OCI-LY1 (cell line): ENCODE data around the gene FKBP15.

Experiments used
- H2AFZ ChIP-seq: fragments of 200-600 bp; sonication (generic), shearing (Covaris generic); 2 replicates; pipeline ENCODE4 v1.6.0; 2014; ENCODE audit warnings: antibody characterized with exemption, mild to moderate bottlenecking, low read length
- H3F3A ChIP-seq: fragments of 200-600 bp; sonication (generic), shearing (Covaris generic); 2 replicates; pipeline ENCODE4 v1.6.0; 2014; ENCODE audit warnings: mild to moderate bottlenecking, antibody characterized with exemption, low read length, moderate library complexity; ENCODE audit not compliant: insufficient read depth
- H3K27ac ChIP-seq: fragments of 200-600 bp; sonication (generic); 2 replicates; pipeline ENCODE4 v1.5.1; 2014; ENCODE audit warnings: low read length, mixed run types, mild to moderate bottlenecking, low read depth; ENCODE audit not compliant: poor library complexity, severe bottlenecking
- H3K27me3 ChIP-seq: fragments of 200-600 bp; sonication (generic); 2 replicates; pipeline ENCODE4 v1.6.0; 2014; ENCODE audit warnings: antibody characterized with exemption, mild to moderate bottlenecking, low read length, moderate library complexity; ENCODE audit not compliant: insufficient read depth
- H3K36me3 ChIP-seq: fragments of 200-600 bp; sonication (generic); 2 replicates; pipeline ENCODE4 v1.6.1; 2014; ENCODE audit warnings: mild to moderate bottlenecking, antibody characterized with exemption, low read length, moderate library complexity, mixed read lengths; ENCODE audit not compliant: insufficient read depth
- H3K4me1 ChIP-seq: fragments of 200-600 bp; sonication (generic); 2 replicates; pipeline ENCODE4 v1.5.1; 2014; ENCODE audit warnings: mild to moderate bottlenecking, low read length, moderate library complexity; ENCODE audit not compliant: insufficient read depth, severe bottlenecking
- H3K4me2 ChIP-seq: fragments of 200-600 bp; sonication (generic), shearing (Covaris generic); 2 replicates; pipeline ENCODE4 v1.6.1; 2014; ENCODE audit warnings: low read length
- H3K4me3 ChIP-seq: fragments of 200-600 bp; sonication (generic); 2 replicates; pipeline ENCODE4 v1.5.1; 2014; ENCODE audit warnings: low read length, low read depth, mild to moderate bottlenecking, mixed read lengths; ENCODE audit not compliant: poor library complexity, severe bottlenecking
- H3K79me2 ChIP-seq: fragments of 200-600 bp; shearing (Covaris generic); 2 replicates; pipeline ENCODE4 v1.6.1; 2016; ENCODE audit warnings: mixed run types, low read length, mixed read lengths; ENCODE audit not compliant: insufficient read depth
- H3K9ac ChIP-seq: fragments of 200-600 bp; sonication (generic), shearing (Covaris generic); 2 replicates; pipeline ENCODE4 v1.6.1; 2014; ENCODE audit warnings: mild to moderate bottlenecking, low read length, mixed read lengths
- H3K9me2 ChIP-seq: fragments of 200-600 bp; sonication (generic), shearing (Covaris generic); 2 replicates; pipeline ENCODE4 v1.6.1; 2014; ENCODE audit warnings: low read depth, mild to moderate bottlenecking, low read length, mixed read lengths
- H3K9me3 ChIP-seq: fragments of 200-600 bp; shearing (Covaris generic); 2 replicates; pipeline ENCODE4 v1.6.1; 2014; ENCODE audit warnings: low read length, mixed read lengths
- H4K20me1 ChIP-seq: fragments of 200-600 bp; sonication (generic), shearing (Covaris generic); 2 replicates; pipeline ENCODE4 v1.6.0; 2016; ENCODE audit warnings: mild to moderate bottlenecking, low read length; ENCODE audit not compliant: insufficient read depth
- EZH2 ChIP-seq: fragments of 200-600 bp; sonication (generic), shearing (Covaris generic); IDR thresholded peaks from 2 replicates; pipeline ENCODE4 v1.8.0; 2017; ENCODE audit warnings: borderline replicate concordance, mixed run types, mild to moderate bottlenecking, antibody characterized with exemption, low read length, moderate library complexity, mixed read lengths
- TF ChIP-seq, protein P1 (sequence below): fragments of 200-600 bp; sonication (generic), shearing (Covaris generic); IDR thresholded peaks from 2 replicates; pipeline ENCODE4 v1.5.1; 2017; ENCODE audit warnings: mild to moderate bottlenecking, antibody characterized with exemption, low read length, moderate library complexity, mixed read lengths

The FKBP15 gene

DNA sequence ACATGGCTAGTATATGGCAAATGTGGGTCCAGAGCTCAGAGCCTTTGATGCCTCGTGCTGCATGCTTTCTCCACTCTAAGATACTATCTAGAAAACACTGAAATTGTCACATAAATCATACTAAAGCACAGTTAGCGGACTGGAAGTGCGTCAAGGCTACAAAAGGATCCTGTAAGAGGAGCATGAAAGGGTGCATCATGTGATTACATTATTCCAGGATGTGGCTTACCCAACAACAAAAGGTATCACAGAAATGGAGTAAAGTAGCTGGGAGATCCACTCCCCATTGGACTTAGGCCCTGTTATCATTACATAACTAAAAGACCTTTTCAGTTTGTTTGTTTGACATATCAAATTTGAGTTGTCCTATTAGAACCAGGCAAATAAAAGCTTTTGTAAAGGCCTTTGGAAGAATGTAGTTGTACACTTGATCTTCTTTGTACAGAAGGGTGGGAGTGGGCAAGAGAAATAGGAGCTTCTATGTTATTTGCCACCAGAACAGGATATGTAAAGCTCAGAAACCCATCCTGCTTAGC, 7.1 kb upstream of the FKBP15 start:
- H3K9ac ChIP-seq: no peak overlapping the region
- no peak for TF ChIP-seq EZH2
- TF ChIP-seq, protein P1, sequence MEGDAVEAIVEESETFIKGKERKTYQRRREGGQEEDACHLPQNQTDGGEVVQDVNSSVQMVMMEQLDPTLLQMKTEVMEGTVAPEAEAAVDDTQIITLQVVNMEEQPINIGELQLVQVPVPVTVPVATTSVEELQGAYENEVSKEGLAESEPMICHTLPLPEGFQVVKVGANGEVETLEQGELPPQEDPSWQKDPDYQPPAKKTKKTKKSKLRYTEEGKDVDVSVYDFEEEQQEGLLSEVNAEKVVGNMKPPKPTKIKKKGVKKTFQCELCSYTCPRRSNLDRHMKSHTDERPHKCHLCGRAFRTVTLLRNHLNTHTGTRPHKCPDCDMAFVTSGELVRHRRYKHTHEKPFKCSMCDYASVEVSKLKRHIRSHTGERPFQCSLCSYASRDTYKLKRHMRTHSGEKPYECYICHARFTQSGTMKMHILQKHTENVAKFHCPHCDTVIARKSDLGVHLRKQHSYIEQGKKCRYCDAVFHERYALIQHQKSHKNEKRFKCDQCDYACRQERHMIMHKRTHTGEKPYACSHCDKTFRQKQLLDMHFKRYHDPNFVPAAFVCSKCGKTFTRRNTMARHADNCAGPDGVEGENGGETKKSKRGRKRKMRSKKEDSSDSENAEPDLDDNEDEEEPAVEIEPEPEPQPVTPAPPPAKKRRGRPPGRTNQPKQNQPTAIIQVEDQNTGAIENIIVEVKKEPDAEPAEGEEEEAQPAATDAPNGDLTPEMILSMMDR: no peak
- no peaks in the 10 kb centered on the region for H3K79me2 ChIP-seq
- H3K36me3 ChIP-seq: peaks cover 4% of the 10 kb centered on the region; the same call in 1 of the 2 replicates
- peaks cover 18% of the 10 kb centered on the region for H3K4me1 ChIP-seq
- no peaks in the 10 kb centered on the region for H3K27me3 ChIP-seq
- H3F3A ChIP-seq: no peaks in the 10 kb centered on the region
- no peaks in the 10 kb centered on the region for H3K9me2 ChIP-seq
- no peak overlapping the region for H3K27ac ChIP-seq
- H3K4me2 ChIP-seq: no peak overlapping the region
- H3K4me3 ChIP-seq: no peak overlapping the region
- H4K20me1 ChIP-seq: no peaks in the 10 kb centered on the region
- H3K9me3 ChIP-seq: no peaks in the 10 kb centered on the region
- no peak overlapping the region for H2AFZ ChIP-seq

DNA sequence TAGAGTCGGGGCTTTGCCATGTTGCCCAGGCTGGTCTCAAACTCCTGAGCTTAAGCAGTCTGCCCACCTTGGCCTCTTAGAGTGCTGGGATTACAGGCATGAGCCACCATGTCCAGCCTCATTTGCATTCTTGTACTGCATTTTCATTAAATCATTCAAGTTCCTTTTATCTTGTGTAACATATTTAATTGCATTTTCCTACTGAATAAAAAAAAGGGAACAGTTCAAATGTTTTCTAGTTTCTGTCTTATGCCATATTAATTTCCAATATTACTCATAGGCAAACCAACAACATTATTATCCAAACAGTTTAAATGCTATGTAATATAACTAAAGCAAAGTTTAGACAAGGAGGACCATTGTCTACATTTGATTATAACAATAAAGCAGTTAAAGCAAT, 6.4 kb upstream of the FKBP15 start:
- H2AFZ ChIP-seq: no peak overlapping the region
- H3K9me2 ChIP-seq: no peaks in the 10 kb centered on the region
- H4K20me1 ChIP-seq: no peaks in the 10 kb centered on the region
- peaks cover 4% of the 10 kb centered on the region; the same call in 1 of the 2 replicates for H3K36me3 ChIP-seq
- H3K79me2 ChIP-seq: no peaks in the 10 kb centered on the region
- peaks cover 18% of the 10 kb centered on the region for H3K4me1 ChIP-seq
- no peaks in the 10 kb centered on the region for H3K27me3 ChIP-seq
- H3F3A ChIP-seq: no peaks in the 10 kb centered on the region
- no peak overlapping the region for H3K4me2 ChIP-seq
- no peak overlapping the region for H3K4me3 ChIP-seq
- TF ChIP-seq, protein P1: no peak
- no peak for TF ChIP-seq EZH2
- no peak overlapping the region for H3K9ac ChIP-seq
- H3K9me3 ChIP-seq: no peaks in the 10 kb centered on the region
- no peak overlapping the region for H3K27ac ChIP-seq

GRCh38 chr9:113223963-113224362, 2.9 kb upstream of the FKBP15 start:
- TF ChIP-seq EZH2: no peak
- TF ChIP-seq, protein P1: no peak
- H3K4me1 ChIP-seq: peaks cover 38% of the 10 kb centered on the region
- no peaks in the 10 kb centered on the region for H3K27me3 ChIP-seq
- H3K9me2 ChIP-seq: no peaks in the 10 kb centered on the region
- no peaks in the 10 kb centered on the region for H4K20me1 ChIP-seq
- H3K9me3 ChIP-seq: no peaks in the 10 kb centered on the region
- H3K79me2 ChIP-seq: peaks cover 21% of the 10 kb centered on the region
- no peak overlapping the region for H3K4me3 ChIP-seq
- H3K9ac ChIP-seq: no peak overlapping the region
- H3K27ac ChIP-seq: no peak overlapping the region
- no peak overlapping the region for H2AFZ ChIP-seq
- peaks cover 8% of the 10 kb centered on the region for H3F3A ChIP-seq
- H3K36me3 ChIP-seq: peaks cover 4% of the 10 kb centered on the region; the same call in 1 of the 2 replicates
- H3K4me2 ChIP-seq: no peak overlapping the region
